ENCODE data around the gene ALDOC. TPM values are rescaled to one million over a fixed set of nuclear protein-coding genes. Genes with fewer than 3 reads are reported as not detected.
A peak's percentile ranks its signal among the peaks of the same experiment; 100 is the strongest.
"Not testable (repeated sequence)": the region's sequence is repeated elsewhere in the genome, so short reads cannot be mapped to it uniquely, and the experiment has no call there.

The ALDOC gene
- total and polyA plus RNA-seq, 5 experiments from 2014 or later, result 36.1 to 86.7 (median 65.3) TPM

DNA sequence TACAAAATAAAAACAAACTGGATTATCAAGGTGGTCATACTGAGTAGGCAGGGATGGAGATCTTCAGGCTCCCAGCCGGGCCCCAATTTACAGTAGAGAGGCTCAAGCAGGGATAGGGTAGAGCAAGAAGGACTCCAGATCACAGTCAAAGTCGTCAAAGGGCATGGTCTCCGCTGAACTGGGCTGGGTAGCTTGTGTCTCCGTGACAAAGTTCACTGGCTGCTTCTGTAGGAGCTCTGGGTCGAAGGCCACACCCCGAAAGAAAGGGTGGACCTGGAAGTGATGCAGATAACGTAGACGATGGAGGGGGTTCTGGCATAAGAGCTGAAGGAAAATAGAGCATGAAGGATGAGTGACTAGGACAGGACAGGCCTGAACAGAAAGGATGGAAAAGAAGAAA lies 33.7 kb upstream of the ALDOC start:
- Mint-ChIP-seq H3K4me1 (peaks cover 0 to 18% (median 8%) of the 10 kb centered on the region in 4 donors), H3K36me3 (peaks cover 0 to 25% (median 0%) of the 10 kb centered on the region in 3 donors), H3K27me3 (no peaks in the 10 kb centered on the region), H3K9me3 (no peaks in the 10 kb centered on the region), H3K4me3 (no peak overlapping the region), H3K27ac (peak overlapping the region in 5 of 10 donors; percentile 3 to 74 (median 27))
- POLR2A ChIA-PET, result interaction anchor here (0.6 to 1.5 kb wide), 3 partner anchors 11 to 40 kb away, joined by 3 to 4 read pairs (median 4); partner anchors contain the start of gene PIGS
- DNase-seq, result no peak
- ATAC-seq, result no peak

DNA sequence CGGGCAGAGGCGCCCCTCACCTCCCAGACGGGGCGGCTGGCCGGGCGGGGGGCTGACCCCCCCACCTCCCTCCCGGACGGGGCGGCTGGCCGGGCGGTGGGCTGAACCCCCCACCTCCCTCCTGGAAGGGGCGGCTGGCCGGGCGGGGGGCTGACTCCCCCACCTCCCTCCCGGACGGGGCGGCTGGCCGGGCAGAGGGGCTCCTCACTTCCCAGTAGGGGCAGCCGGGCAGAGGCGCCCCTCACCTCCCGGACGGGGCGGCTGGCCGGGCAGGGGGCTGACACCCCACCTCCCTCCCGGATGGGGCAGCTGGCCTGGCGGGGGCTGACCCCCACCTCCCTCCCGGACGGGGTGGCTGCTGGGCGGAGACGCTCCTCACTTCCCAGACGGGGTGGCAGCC lies 27.3 kb upstream of the ALDOC start:
- H3K36me3 Mint-ChIP-seq, DNase-seq, H3K4me3 Mint-ChIP-seq, H3K27me3 Mint-ChIP-seq, ATAC-seq, POLR2A ChIA-PET, H3K27ac Mint-ChIP-seq, H3K9me3 Mint-ChIP-seq: not testable (repeated sequence)
- H3K4me1 Mint-ChIP-seq, result peaks cover 6 to 11% (median 8%) of the 10 kb centered on the region in 4 donors

DNA sequence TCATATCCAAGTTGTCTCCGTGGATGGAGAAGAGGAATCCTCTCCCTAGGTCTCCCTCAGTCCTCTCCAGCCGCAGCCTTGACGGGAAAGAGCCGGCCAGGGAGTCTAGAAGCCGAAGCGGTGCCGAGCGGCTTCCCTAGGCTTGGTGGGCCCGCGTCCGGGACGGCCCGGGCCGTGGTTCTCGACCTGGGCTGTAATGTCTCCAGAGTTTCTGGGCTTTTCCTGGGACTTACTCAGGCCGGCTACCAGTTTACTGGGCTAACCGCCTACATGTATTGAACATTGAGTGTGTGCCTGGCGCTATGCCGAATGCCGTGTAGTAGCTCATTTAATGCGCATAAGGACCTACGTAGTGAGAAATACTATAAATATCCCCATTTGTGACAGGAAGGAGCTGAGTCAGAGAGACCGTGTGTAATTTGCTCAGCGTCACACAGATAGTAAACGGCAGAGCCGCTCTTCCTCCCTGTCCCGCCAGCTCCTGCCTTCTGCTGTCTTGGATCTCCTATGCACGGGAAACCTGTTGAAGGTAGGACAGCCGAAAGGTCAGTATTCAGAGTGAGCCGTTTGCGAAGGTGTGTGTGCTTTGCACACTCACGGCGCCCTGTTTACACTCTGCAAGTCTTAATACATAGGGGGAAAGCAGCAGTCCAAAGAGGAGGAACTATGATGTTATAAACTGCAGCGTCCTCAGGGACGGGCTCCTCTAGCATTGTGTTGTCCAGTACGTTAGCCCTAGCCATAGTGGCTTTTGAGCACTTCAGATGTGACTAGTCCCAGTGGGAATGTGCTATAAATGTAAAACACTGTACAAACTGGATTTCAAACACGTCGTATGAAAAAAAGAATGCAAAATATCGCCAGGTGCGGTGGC lies 22.9 kb upstream of the ALDOC start:
- H3K4me3 Mint-ChIP-seq, result peak overlapping the region; percentile 89 to 99 (median 95)
- H3K9me3 Mint-ChIP-seq, result no peaks in the 10 kb centered on the region
- peaks cover 0 to 2% (median 0%) of the 10 kb centered on the region in 3 donors for H3K36me3 Mint-ChIP-seq
- POLR2A ChIA-PET, result interaction anchor here (0.5 to 3.0 kb wide), 16 partner anchors 9 to 352 kb away, joined by 3 to 42 read pairs (median 4); partner anchors contain the start of genes ALDOC, BLTP2, PHF12 and PIGS
- H3K4me1 Mint-ChIP-seq, result peaks cover 14 to 27% (median 23%) of the 10 kb centered on the region in 4 donors
- peak in 9 of 10 donors; percentile 19 to 72 (median 53) for DNase-seq
- no peaks in the 10 kb centered on the region for H3K27me3 Mint-ChIP-seq
- ATAC-seq, result peak; percentile 50 to 60
- peak overlapping the region; percentile 94 to 100 (median 96) for H3K27ac Mint-ChIP-seq

- Mint-ChIP-seq H3K9me3 (no peaks in the 10 kb centered on the region), H3K27me3 (no peaks in the 10 kb centered on the region), H3K36me3 (no peaks in the 10 kb centered on the region), H3K27ac (peak within 1 kb of the TSS; percentile 94 to 100 (median 96)), H3K4me1 (peaks cover 14 to 27% (median 23%) of the 10 kb centered on the region in 4 donors), H3K4me3 (peak within 1 kb of the TSS; percentile 89 to 99 (median 95))
- peak; percentile 93 to 94 for ATAC-seq
- peak; percentile 90 to 97 (median 94) for DNase-seq
- POLR2A ChIA-PET, result interaction anchor here (0.5 to 3.0 kb wide), 16 partner anchors 10 to 353 kb away, joined by 3 to 42 read pairs (median 4); partner anchors contain the start of genes ALDOC, BLTP2, PHF12 and PIGS
Observed at GRCh38 chr17:28598799-28599310, 22.2 kb upstream of the ALDOC start, which contains the start of gene SPAG5. SPAG5 (minus strand) TSS chr17:28599025; CDS start chr17:28598946, 79 bp downstream.

DNA sequence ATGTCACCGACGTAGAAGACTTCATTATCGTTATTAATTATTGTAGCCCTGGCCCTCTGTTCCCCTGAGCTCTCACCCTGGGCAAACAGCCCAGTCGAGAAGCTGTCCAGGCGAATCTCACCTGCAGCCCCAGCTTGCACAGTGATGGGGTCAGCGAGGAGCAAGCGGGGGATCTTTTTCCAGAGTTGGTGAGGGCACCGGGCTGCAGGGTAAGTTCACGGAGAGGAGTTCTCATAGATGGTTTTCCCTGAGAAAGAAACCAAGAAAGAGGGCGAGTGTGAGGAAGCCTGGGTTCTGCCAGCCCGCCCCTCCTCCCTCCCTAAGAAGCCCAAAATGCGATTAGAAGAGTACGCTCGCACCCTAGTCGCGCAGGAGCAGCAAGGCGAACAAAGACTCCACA lies 21.7 kb upstream of the ALDOC start:
- POLR2A ChIA-PET, result interaction anchor here (1.4 to 3.0 kb wide), 6 partner anchors 14 to 64 kb away, joined by 11 to 42 read pairs (median 15); partner anchors contain the start of genes ALDOC, BLTP2, PIGS and SDF2
- no peaks in the 10 kb centered on the region for H3K27me3 Mint-ChIP-seq
- H3K4me3 Mint-ChIP-seq, result peak overlapping the region; percentile 89 to 99 (median 95)
- ATAC-seq (no peak), DNase-seq (no peak)
- H3K36me3 Mint-ChIP-seq, result no peaks in the 10 kb centered on the region
- H3K27ac Mint-ChIP-seq, result peak overlapping the region; percentile 94 to 100 (median 96)
- no peaks in the 10 kb centered on the region for H3K9me3 Mint-ChIP-seq
- peaks cover 14 to 27% (median 23%) of the 10 kb centered on the region in 4 donors for H3K4me1 Mint-ChIP-seq

GRCh38 chr17:28597606-28598383 lies 21.1 kb upstream of the ALDOC start:
- peak overlapping the region in 9 of 10 donors; percentile 29 to 100 (median 96) for H3K27ac Mint-ChIP-seq

DNA sequence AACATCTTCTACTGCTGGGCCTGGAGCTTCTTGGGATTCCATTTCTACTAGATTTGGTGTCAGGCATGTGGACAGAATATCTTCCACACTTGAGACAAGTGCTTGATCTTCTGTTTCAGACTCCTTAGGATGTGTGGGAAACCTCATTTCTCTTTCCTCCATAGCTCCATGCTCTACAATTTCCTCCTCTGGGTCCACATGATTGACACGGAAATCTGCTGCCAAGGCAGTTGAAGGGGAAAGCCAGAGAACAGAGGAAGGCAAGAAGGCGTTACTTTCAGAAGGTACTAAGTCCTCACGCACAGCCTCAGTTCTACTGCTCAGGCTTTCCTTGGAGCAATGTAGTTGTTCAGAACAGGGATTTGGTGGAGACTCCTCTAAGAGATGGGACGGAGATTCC lies 15.6 kb upstream of the ALDOC start:
- no peaks in the 10 kb centered on the region for H3K27me3 Mint-ChIP-seq
- H3K27ac Mint-ChIP-seq, result no peak overlapping the region
- POLR2A ChIA-PET, result no interaction called here
- ATAC-seq, result no peak
- H3K36me3 Mint-ChIP-seq, result peaks cover 0 to 20% (median 9%) of the 10 kb centered on the region in 3 donors
- no peaks in the 10 kb centered on the region for H3K9me3 Mint-ChIP-seq
- H3K4me3 Mint-ChIP-seq, result no peak overlapping the region
- no peak for DNase-seq
- peaks cover 0 to under 1% (median 0%) of the 10 kb centered on the region in 4 donors for H3K4me1 Mint-ChIP-seq

More at GRCh38 chr17:28597606-28598383, 21.1 kb upstream of the ALDOC start:
- no peak for DNase-seq
- no peak for ATAC-seq
- Mint-ChIP-seq H3K36me3 (peaks cover 0 to under 1% (median 0%) of the 10 kb centered on the region in 3 donors), H3K27me3 (no peaks in the 10 kb centered on the region), H3K4me1 (peaks cover 14 to 27% (median 23%) of the 10 kb centered on the region in 4 donors), H3K9me3 (no peaks in the 10 kb centered on the region), H3K4me3 (peak overlapping the region; percentile 89 to 99 (median 95))
- POLR2A ChIA-PET, result interaction anchor here (2.5 to 3.0 kb wide), 2 partner anchors 20 to 46 kb away, joined by 16 to 42 read pairs; partner anchors contain the start of genes ALDOC and UNC119

DNA sequence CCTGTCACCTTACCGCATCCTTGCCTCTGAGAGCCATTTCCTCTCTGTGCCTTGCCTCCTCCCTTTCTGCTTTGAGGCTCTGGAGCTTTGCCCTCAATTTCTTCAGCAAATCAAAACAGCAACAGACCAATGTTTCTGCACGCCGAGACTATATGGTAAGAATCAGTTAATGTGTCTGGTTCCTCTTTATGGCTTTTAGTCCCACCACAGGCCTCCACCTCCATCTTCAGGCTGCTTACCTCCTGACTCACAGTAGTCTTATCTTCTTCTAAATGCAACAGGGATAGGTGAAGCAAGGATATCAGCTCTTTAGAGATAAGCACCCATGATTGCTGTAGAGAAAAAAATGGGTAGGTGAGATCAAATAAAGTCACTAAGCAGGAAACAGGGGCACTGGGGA lies 9.2 kb upstream of the ALDOC start:
- peaks cover 0 to 6% (median 6%) of the 10 kb centered on the region in 3 donors for H3K36me3 Mint-ChIP-seq
- ATAC-seq (no peak), DNase-seq (no peak)
- POLR2A ChIA-PET, result interaction anchor here (0.7 kb wide), 1 partner anchor 34 kb away, joined by 3 read pairs; no protein-coding TSS in a partner anchor
- H3K4me3 Mint-ChIP-seq, result no peak overlapping the region
- H3K27me3 Mint-ChIP-seq, result no peaks in the 10 kb centered on the region
- no peaks in the 10 kb centered on the region for H3K9me3 Mint-ChIP-seq
- no peak overlapping the region for H3K27ac Mint-ChIP-seq
- no peaks in the 10 kb centered on the region for H3K4me1 Mint-ChIP-seq

DNA sequence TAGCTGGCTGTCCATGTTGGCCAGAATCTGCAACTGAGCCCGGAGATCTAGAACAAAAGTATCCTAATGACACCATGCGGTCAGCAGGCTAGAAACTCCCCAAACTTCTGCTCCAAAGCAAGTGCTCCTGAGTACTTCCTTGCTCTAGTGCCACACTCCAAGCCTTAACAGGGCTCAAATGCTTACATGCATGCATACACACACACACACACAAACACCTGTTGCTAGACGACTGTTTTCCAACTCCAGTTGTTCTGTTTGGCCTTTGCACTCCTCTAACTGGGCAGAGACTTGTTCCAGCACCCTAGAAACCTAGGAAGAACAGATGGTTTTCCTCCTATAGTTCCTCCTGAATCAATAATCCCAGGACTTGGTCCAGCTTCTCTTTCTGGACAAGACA lies 7.7 kb upstream of the ALDOC start:
- no peak for DNase-seq
- no peaks in the 10 kb centered on the region for H3K4me1 Mint-ChIP-seq
- POLR2A ChIA-PET, result no interaction called here
- peaks cover 0 to 6% (median 4%) of the 10 kb centered on the region in 3 donors for H3K36me3 Mint-ChIP-seq
- no peaks in the 10 kb centered on the region for H3K9me3 Mint-ChIP-seq
- H3K4me3 Mint-ChIP-seq, result no peak overlapping the region
- no peak for ATAC-seq
- no peaks in the 10 kb centered on the region for H3K27me3 Mint-ChIP-seq
- H3K27ac Mint-ChIP-seq, result no peak overlapping the region

GRCh38 chr17:28582513-28582912 lies 5.8 kb upstream of the ALDOC start:
- Mint-ChIP-seq H3K36me3 (peaks cover 0 to 6% (median 4%) of the 10 kb centered on the region in 3 donors), H3K4me1 (no peaks in the 10 kb centered on the region), H3K27ac (no peak overlapping the region), H3K27me3 (no peaks in the 10 kb centered on the region), H3K9me3 (no peaks in the 10 kb centered on the region), H3K4me3 (no peak overlapping the region)
- POLR2A ChIA-PET, result interaction anchor here (1.4 kb wide), 1 partner anchor 17 kb away, joined by 3 read pairs; the partner anchor contains the start of gene SPAG5
- no peak for DNase-seq
- no peak for ATAC-seq

DNA sequence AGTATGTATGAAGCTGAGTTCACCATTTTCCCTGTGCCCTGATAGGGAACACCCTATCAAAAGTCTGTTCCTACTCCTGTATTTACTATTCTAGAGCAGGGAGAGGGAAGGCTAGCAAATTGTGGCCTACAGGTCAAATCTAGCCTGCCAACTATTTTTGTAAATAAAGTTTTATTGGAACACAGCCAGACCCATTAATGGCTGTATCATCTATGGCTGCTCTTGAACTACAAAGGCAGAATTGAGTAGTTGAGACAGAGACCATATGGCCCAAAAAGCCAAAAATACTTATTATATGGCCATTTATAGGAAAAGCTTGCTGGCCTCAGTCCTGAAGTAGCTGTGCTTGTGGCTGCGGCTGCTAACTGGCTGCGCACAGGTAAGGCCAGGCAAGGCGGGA lies 4.3 kb upstream of the ALDOC start:
- POLR2A ChIA-PET, result interaction anchor here (0.9 kb wide), 1 partner anchor 9 kb away, joined by 3 read pairs; the partner anchor contains the start of gene PIGS
- ATAC-seq (no peak), DNase-seq (no peak)
- Mint-ChIP-seq H3K27me3 (no peaks in the 10 kb centered on the region), H3K4me1 (peaks cover 9 to 13% (median 12%) of the 10 kb centered on the region in 4 donors), H3K36me3 (peaks cover 0 to 3% (median 3%) of the 10 kb centered on the region in 3 donors), H3K27ac (no peak overlapping the region), H3K9me3 (no peaks in the 10 kb centered on the region), H3K4me3 (no peak overlapping the region)

DNA sequence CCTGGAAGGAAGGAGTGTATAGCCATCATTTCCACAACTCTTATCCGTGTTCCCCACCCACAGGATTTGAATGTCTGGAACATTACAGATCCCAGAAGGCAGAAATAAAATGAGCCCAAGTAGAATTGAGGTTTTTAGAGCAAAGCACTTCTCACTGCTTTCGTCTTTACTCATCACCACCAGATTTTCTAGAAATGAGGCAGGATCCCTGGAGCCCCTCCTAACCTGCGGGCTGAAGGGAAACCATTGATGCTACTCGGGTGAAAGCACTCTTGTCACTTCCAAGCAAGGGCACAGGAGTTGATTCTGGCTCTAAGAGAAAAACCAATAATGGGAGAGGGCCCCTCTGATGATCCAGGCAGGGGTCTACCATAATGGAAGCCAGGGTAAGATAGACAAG lies 2.8 kb upstream of the ALDOC start:
- DNase-seq (no peak), ATAC-seq (no peak)
- H3K36me3 Mint-ChIP-seq, result no peaks in the 10 kb centered on the region
- no peak overlapping the region for H3K27ac Mint-ChIP-seq
- H3K27me3 Mint-ChIP-seq, result no peaks in the 10 kb centered on the region
- POLR2A ChIA-PET, result interaction anchor here (0.6 to 4.3 kb wide), 2 partner anchors 19 to 28 kb away, joined by 5 to 42 read pairs; partner anchors contain the start of gene SPAG5
- peaks cover 11 to 22% (median 17%) of the 10 kb centered on the region in 4 donors for H3K4me1 Mint-ChIP-seq
- H3K9me3 Mint-ChIP-seq, result no peaks in the 10 kb centered on the region
- no peak overlapping the region for H3K4me3 Mint-ChIP-seq

Data from naive thymus-derived CD8-positive, alpha-beta T cell (primary cell).